Stimulated activated CD4-positive, alpha-beta T cell treated with anti-CD3 and anti-CD28 coated beads, Interleukin-4, amount 100 ng/mL, for 24 hours (primary cell): ENCODE measurements around the gene DIAPH2.

Source experiments
- DNase-seq: peaks from one replicate; pipeline ENCODE4 v3.0.0-alpha.2; 2020

The DIAPH2 gene

GRCh38 chrX:97065066-97065465, 380.4 kb downstream of the DIAPH2 start:
- no peak for DNase-seq

GRCh38 chrX:97065973-97066372, 381.3 kb downstream of the DIAPH2 start:
- no peak for DNase-seq

GRCh38 chrX:97066381-97066780, 381.7 kb downstream of the DIAPH2 start:
- DNase-seq: no peak

GRCh38 chrX:97070346-97070745, 385.7 kb downstream of the DIAPH2 start:
- DNase-seq: no peak

- no peak for DNase-seq
These were observed 389.8 kb downstream of the DIAPH2 start for GRCh38 chrX:97074400-97074799.

GRCh38 chrX:97089116-97089515, 404.5 kb downstream of the DIAPH2 start:
- no peak for DNase-seq

- no peak for DNase-seq
These were observed 411.7 kb downstream of the DIAPH2 start for GRCh38 chrX:97096385-97096784.

GRCh38 chrX:97102938-97103337, 418.3 kb downstream of the DIAPH2 start:
- no peak for DNase-seq

GRCh38 chrX:97109730-97110129, 425.1 kb downstream of the DIAPH2 start:
- no peak for DNase-seq

- no peak for DNase-seq
These were observed 432.9 kb downstream of the DIAPH2 start for GRCh38 chrX:97117572-97117971.

GRCh38 chrX:97119474-97120109, 434.9 kb downstream of the DIAPH2 start:
- no peak for DNase-seq

- no peak for DNase-seq
These were observed 438.4 kb downstream of the DIAPH2 start for GRCh38 chrX:97123001-97123400.

GRCh38 chrX:97126020-97126419, 441.4 kb downstream of the DIAPH2 start:
- DNase-seq: no peak

GRCh38 chrX:97132664-97133415, 448.2 kb downstream of the DIAPH2 start:
- no peak for DNase-seq

GRCh38 chrX:97145934-97146333, 461.3 kb downstream of the DIAPH2 start:
- no peak for DNase-seq

GRCh38 chrX:97155816-97156215, 471.2 kb downstream of the DIAPH2 start:
- DNase-seq: no peak

GRCh38 chrX:97158269-97158668, 473.6 kb downstream of the DIAPH2 start:
- no peak for DNase-seq

- DNase-seq: no peak
These were observed 475.5 kb downstream of the DIAPH2 start for GRCh38 chrX:97159916-97160800.

GRCh38 chrX:97167333-97167732, 482.7 kb downstream of the DIAPH2 start:
- DNase-seq: no peak

- no peak for DNase-seq
These were observed 484.0 kb downstream of the DIAPH2 start for GRCh38 chrX:97168646-97169045.

- DNase-seq: no peak
These were observed 490.5 kb downstream of the DIAPH2 start for GRCh38 chrX:97175147-97175546.

- no peak for DNase-seq
These were observed 505.0 kb downstream of the DIAPH2 start for GRCh38 chrX:97189668-97190067.

GRCh38 chrX:97199501-97199900, 514.9 kb downstream of the DIAPH2 start:
- no peak for DNase-seq

GRCh38 chrX:97200454-97200853, 515.8 kb downstream of the DIAPH2 start:
- no peak for DNase-seq
